ENCODE results near the gene MPND. TPM values are rescaled to one million over a fixed set of nuclear protein-coding genes. Genes with fewer than 3 reads are reported as not detected.

Gene MPND
- total RNA-seq, 2 experiments from 2014 or later: 7.2 to 19.1 TPM

GRCh38 chr19:4350111-4350510 lies 6.7 kb downstream of the MPND start:
- intact Hi-C loops (cut with micrococcal nuclease; ENCODE audit: unreplicated experiment): no loop called here
- BruUV-seq (replicated peaks): no TSS peak
- Histone ChIP-seq H3K4me3 (ENCODE audit: low read depth, low read length, poor library complexity, severe bottlenecking) (no peak overlapping the region), H3K79me2 (ENCODE audit: insufficient read depth, low read depth, low read length) (no peaks in the 10 kb centered on the region), H3K4me2 (ENCODE audit: low read length) (no peak overlapping the region), H4K20me1 (ENCODE audit: insufficient read depth, low read length) (no peaks in the 10 kb centered on the region), H3K4me1 (ENCODE audit: insufficient read depth, low read length, poor library complexity, severe bottlenecking) (no peaks in the 10 kb centered on the region), H2AFZ (ENCODE audit: low read length) (no peak overlapping the region), H3K36me3 (ENCODE audit: insufficient read depth, low read length) (peaks cover 13% of the 10 kb centered on the region; the same call in 1 of the 2 replicates), H3K9me2 (ENCODE audit: insufficient read depth, low read length) (no peaks in the 10 kb centered on the region), H3K27ac (ENCODE audit: low read depth, low read length, poor library complexity, severe bottlenecking) (no peak overlapping the region), H3K9me3 (ENCODE audit: low read length) (no peaks in the 10 kb centered on the region)
- no peak for DNase-seq (ENCODE audit: low spot score)
- TF ChIP-seq EZH2phosphoT487 (IDR thresholded peaks at IDR 0.05; ENCODE audit: borderline replicate concordance, low read depth, low read length) (no peak), CTCF (conservative IDR thresholded peaks at IDR 0.05; ENCODE audit: low read length) (no peak)
- ChIA-PET CTCF (ENCODE audit: unreplicated experiment) (interaction anchor here (0.7 kb wide), 1 partner anchor 119 kb away, joined by 6 read pairs; no protein-coding TSS in a partner anchor), POLR2A (no interaction called here)

- H3K36me3 ChIP-seq (ENCODE audit: insufficient read depth, low read length): peaks cover 13% of the 10 kb centered on the region; the same call in 1 of the 2 replicates
- H3K9me2 ChIP-seq (ENCODE audit: insufficient read depth, low read length): no peaks in the 10 kb centered on the region
- no peaks in the 10 kb centered on the region for H4K20me1 ChIP-seq (ENCODE audit: insufficient read depth, low read length)
- no TSS peak for BruUV-seq (replicated peaks)
- no peak overlapping the region for H3K4me2 ChIP-seq (ENCODE audit: low read length)
- H3K9me3 ChIP-seq (ENCODE audit: low read length): no peaks in the 10 kb centered on the region
- H3K79me2 ChIP-seq (ENCODE audit: insufficient read depth, low read depth, low read length): no peaks in the 10 kb centered on the region
- no peak for DNase-seq (ENCODE audit: low spot score)
- TF ChIP-seq CTCF (conservative IDR thresholded peaks at IDR 0.05; ENCODE audit: low read length) (no peak), EZH2phosphoT487 (IDR thresholded peaks at IDR 0.05; ENCODE audit: borderline replicate concordance, low read depth, low read length) (no peak)
- H2AFZ ChIP-seq (ENCODE audit: low read length): no peak overlapping the region
- H3K4me3 ChIP-seq (ENCODE audit: low read depth, low read length, poor library complexity, severe bottlenecking): no peak overlapping the region
- no peaks in the 10 kb centered on the region for H3K4me1 ChIP-seq (ENCODE audit: insufficient read depth, low read length, poor library complexity, severe bottlenecking)
- H3K27ac ChIP-seq (ENCODE audit: low read depth, low read length, poor library complexity, severe bottlenecking): no peak overlapping the region
- ChIA-PET CTCF (ENCODE audit: unreplicated experiment) (no interaction called here), POLR2A (no interaction called here)
- intact Hi-C loops (cut with micrococcal nuclease; ENCODE audit: unreplicated experiment): no loop called here
Observed at GRCh38 chr19:4350726-4351125, 7.4 kb downstream of the MPND start.

GRCh38 chr19:4352701-4353121 lies 9.3 kb downstream of the MPND start:
- CTCF ChIA-PET (ENCODE audit: unreplicated experiment): interaction anchor here (0.6 to 1.0 kb wide), 2 partner anchors 10 to 86 kb away, joined by 5 to 8 read pairs; partner anchors contain the start of gene MPND
- intact Hi-C loops (cut with micrococcal nuclease; ENCODE audit: unreplicated experiment): loop anchor here (1.0 kb wide), 1 partner anchor 85 kb away; no protein-coding TSS in a partner anchor
- no peak overlapping the region for H3K4me2 ChIP-seq (ENCODE audit: low read length)
- no peak overlapping the region for H2AFZ ChIP-seq (ENCODE audit: low read length)
- H3K4me1 ChIP-seq (ENCODE audit: insufficient read depth, low read length, poor library complexity, severe bottlenecking): no peaks in the 10 kb centered on the region
- H3K27ac ChIP-seq (ENCODE audit: low read depth, low read length, poor library complexity, severe bottlenecking): no peak overlapping the region
- H3K9me2 ChIP-seq (ENCODE audit: insufficient read depth, low read length): no peaks in the 10 kb centered on the region
- no peak for TF ChIP-seq EZH2phosphoT487 (IDR thresholded peaks at IDR 0.05; ENCODE audit: borderline replicate concordance, low read depth, low read length)
- TF ChIP-seq CTCF (conservative IDR thresholded peaks at IDR 0.05; ENCODE audit: low read length): peak; percentile 84
- no TSS peak for BruUV-seq (replicated peaks)
- no peaks in the 10 kb centered on the region for H3K79me2 ChIP-seq (ENCODE audit: insufficient read depth, low read depth, low read length)
- peak; percentile 65 for DNase-seq (ENCODE audit: low spot score)
- H3K36me3 ChIP-seq (ENCODE audit: insufficient read depth, low read length): peaks cover 9% of the 10 kb centered on the region; the same call in 1 of the 2 replicates
- H4K20me1 ChIP-seq (ENCODE audit: insufficient read depth, low read length): no peaks in the 10 kb centered on the region
- POLR2A ChIA-PET: interaction anchor here (1.5 kb wide), 1 partner anchor 86 kb away, joined by 3 read pairs; no protein-coding TSS in a partner anchor
- H3K9me3 ChIP-seq (ENCODE audit: low read length): no peaks in the 10 kb centered on the region
- no peak overlapping the region for H3K4me3 ChIP-seq (ENCODE audit: low read depth, low read length, poor library complexity, severe bottlenecking)

Data from OCI-LY7 (cell line).